GM19043 (cell line): ENCODE results near the gene PIGO.

Experiments used
- ATAC-seq: cut with Tn5 transposase; IDR thresholded peaks from one replicate; pipeline ENCODE4 v1.9.1; 2021; ENCODE audit warnings: low read depth; ENCODE audit not compliant: unreplicated experiment

PIGO gene

DNA sequence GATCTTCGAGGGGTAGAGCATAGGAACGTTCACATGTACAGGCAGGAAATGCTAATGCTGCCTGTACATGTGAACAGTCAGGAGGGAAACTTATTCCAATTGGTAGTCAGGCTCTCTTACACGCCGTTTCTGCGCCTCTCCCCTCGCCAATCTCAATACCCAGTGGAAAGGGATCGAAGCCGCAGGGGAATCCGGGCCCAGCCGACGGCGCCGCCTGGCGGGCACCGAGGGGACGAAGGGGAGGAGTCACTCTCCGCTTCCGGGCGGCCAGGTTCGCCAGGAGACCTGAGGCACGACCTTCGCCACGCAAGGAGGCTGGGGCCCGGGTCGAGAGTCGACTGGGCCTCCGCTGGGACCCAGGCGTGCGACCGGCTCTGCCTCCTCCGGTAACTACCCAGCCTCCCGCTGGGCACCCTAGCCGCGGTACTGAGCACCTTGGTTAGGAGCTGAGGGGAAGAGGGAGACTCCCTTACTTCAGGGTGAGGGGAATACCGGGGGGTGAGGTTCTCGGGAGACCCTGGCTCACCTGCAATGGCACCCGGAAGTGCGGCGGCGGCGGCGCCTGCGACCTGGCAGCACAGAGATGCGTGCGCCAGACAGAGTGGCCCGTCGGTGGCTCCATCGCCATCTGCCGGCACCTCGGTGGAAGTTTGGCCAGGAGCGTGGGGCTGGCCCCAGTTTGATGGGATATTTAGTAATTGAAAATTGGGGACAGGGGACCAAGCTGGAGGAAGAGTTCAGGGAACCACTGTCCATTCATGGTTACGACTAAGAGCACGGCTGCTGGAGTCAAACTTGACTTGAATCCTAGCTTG lies at the start of gene PIGO:
TSS of gene PIGO (minus strand) at position 557 of the 815 bp plus-strand sequence. CDS start 1,026 bp downstream, outside the sequence.
- peak; percentile 84 for ATAC-seq

DNA sequence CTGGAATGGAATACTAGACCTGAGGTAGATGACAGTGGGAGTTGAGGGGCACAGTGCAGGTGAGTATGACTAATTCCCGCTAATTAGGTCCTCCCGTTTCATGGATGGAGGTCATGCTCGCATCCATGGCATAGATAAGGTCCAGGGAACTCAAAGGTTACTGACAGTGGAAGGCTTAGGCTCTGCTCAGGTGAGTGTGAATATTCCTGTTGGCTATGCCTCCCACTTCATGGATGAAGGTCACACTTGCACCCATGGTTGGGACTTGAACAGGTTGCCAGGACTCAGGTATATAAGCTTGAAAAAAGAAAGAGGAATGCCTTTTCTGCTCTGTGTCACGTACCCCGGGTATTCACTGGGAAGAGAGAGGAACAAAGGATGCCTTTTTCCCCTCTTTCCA lies 45.6 kb upstream of the PIGO start:
- ATAC-seq: no peak

DNA sequence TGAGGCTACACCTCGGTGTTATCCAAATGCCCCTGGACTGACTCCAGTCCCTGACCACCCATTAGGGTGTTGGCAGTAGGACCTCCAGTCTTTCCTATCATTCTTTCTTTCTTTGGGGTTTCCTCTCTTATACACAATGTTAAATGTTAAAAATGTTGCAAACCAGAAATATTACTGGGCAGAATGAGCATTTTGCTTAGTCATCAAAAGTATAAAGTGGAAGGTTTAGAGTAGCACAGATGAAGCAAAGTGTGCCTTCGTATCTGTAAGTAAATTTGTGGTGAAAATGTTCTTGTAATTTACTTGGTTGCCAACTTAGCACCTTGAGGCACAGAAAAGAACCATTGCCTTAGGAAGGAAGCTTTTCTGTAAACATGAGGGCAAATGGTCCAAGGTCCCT lies 43.7 kb upstream of the PIGO start:
- no peak for ATAC-seq

DNA sequence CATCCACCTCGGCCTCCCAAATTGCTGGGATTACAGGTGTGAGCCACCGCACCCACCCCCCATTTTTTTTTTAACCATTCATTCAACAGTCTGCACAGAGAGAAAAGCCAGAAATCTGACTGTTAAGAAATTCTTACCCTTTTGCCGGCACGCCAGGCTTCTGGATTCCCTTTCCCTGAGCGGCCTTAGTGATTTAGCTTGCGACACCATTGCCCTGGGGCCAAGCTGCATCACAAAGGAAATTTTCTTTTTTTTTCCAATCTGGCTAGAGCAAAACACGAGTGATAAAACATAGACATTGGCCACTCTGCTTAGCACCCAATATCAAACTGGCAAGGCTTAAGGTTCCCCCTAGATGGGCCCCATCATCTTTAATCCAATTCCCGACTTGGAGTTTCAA lies 40.5 kb upstream of the PIGO start:
- ATAC-seq: no peak

DNA sequence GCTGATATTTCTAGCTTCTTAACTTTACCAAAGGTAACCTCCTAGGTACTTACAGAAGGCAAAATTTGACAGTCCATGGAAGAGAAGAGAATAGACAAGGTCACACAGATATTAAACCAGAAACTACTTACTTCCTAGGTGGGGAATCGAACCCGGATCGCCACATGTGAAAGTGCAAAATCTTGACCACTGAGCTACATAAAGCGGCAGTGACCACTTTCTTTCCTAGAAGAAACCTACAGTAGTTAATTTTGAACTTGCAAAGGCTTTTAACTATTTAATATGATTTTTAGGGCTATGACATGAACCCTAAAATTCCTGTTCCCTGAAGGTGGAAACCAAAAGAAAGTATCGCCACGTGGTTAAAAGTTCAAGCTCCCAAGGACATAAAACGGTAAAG lies 39.6 kb upstream of the PIGO start:
- ATAC-seq: no peak

DNA sequence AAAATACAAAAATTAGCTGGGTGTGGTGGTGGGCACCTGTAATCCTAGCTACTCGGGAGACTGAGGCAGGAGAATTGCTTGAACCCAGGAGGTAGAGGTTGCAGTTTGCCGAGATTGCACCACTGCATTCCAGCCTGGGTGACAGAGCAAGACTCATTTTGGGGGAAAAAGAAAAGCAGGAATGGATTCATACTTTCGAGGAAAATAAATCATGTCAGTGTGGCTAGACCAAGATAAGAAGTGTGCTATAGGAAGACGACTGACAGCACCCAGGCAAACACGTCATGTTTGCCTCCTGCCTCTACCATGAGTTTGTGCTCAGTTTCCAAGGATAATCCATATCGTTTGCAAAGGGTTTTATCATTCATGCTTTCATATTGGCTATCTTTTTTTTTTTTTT lies 38.5 kb upstream of the PIGO start:
- ATAC-seq: no peak

DNA sequence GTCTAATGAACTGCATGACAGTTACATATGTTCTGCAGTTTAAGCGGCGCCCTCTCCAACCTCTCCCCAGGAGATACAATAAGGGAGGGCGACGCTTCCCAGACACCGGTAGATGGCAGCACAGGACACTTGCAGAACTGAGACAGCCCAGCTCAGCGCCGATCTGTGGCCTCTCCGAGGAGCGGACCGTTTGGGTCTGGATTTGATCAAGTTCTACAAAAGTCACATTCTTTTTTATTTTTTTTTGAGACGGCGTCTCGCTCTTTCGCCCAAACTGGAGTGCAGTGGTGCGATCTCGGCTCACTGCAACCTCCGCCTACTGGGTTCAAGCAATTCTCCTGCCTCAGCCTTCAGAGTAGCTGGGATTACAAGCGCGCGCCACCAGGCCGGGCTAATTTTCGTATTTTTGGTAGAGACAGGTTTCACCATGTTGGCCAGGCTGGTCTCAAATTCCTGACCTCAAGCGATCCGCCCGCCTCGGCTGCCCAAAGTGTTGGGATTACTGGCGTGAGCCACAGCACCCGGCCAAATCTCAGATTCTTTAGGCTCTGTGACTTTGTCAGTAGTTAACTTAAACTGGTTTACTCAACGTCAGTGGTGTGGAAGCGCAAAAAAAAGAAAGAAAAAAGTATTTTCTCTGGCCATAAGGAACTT lies 20.6 kb upstream of the PIGO start:
- peak; percentile 40 for ATAC-seq

DNA sequence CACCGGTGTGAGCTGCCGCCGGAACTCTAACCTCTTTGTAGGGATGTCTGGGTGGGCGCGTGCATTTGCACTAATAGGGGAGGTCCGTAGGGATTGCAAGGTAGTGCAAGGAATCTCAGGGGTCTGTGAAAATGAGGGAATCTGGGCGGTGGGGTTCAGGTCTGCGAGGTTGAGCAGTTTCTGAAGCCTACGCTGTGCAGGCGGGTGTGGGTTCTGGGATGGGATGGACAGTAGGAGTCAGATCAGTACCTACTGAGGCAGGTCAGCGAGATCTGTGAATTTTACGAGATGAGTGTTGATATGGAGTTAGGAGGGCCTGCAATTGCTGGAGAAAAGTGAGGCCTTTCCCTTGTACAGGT lies 20.1 kb upstream of the PIGO start:
- no peak for ATAC-seq

DNA sequence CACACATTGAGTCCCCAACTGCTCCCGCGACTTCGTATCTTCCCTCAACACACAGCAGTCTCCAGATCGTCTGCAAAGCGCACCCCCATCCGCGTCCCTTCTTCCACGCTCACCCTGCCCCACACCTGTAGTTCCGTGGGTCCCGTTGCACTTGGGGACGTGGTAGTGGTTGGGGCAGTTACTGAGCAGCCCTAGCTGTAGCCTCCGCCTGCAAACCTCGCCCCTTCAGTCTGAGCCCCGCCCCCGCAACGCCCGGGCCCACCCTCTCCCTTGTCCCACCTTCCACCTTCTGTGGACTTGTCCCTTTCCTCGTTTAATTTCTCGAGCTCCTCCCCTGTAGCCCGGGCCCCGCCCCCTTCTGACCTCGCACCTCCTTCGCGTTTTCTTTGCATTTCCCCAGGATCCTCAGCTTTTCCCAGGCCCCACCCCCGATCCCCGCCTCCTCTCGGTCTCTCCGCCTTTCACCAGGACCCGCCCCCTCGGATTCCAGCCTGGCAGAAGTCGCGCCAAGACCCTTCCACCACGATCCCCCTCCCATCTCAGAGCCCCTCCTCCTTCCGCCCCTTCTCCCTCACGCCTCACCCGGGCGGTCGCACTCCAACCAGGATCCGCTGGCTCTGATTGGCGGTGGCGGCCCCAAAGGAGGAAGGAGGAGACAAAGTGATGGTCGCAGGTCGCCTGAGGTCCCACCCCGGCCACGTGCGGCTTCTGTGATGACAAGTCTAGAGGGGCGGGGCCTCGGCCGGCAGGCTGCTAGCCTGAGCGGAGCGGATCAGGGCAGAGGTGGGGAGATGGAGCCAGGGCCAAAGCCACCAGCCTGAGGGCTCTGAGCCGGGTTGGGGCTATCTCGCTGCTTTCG lies 19.5 kb upstream of the PIGO start, which contains the start of gene ATOSB:
TSS of gene ATOSB (minus strand) at position 183 of the 859 bp plus-strand sequence. CDS start 7,588 bp downstream, outside the sequence.
- peak; percentile 42 for ATAC-seq

DNA sequence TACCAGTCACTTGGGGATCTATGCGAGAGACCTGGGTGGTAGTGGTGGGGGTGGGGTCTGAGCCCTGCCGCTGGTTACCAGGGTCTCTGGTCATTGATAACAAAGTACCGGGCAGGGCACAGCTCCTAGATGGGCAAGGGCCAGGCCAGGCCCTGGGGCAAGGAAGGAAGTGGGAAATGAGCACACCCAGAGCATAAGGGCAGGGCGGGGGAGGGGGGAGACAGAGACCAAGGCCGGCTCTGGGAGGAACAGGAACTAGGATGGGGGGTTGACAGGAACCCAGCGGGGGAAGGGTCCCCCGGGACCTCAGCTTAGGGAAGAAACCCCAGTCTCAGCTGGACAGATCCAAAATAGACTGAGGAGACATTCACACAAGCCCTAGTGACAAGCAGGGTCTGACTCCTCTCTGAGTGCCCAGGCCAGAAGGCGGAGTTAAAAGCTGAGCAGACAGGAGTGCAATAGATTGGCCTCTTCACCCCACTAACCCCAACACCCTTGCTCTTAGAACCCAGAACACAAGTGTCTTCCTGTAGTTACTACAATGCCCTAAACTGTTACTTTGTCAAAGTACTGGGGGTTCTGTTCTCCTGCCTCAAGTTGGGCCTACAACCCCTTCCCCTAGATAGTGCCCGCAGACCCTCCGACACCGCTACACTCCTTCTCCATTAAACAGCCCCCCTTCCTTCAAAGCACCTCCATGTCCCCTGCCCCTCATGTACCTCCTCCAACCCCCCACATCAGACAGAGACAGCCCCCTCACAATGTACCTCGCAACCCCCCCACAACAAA lies 18.6 kb upstream of the PIGO start:
- no peak for ATAC-seq

DNA sequence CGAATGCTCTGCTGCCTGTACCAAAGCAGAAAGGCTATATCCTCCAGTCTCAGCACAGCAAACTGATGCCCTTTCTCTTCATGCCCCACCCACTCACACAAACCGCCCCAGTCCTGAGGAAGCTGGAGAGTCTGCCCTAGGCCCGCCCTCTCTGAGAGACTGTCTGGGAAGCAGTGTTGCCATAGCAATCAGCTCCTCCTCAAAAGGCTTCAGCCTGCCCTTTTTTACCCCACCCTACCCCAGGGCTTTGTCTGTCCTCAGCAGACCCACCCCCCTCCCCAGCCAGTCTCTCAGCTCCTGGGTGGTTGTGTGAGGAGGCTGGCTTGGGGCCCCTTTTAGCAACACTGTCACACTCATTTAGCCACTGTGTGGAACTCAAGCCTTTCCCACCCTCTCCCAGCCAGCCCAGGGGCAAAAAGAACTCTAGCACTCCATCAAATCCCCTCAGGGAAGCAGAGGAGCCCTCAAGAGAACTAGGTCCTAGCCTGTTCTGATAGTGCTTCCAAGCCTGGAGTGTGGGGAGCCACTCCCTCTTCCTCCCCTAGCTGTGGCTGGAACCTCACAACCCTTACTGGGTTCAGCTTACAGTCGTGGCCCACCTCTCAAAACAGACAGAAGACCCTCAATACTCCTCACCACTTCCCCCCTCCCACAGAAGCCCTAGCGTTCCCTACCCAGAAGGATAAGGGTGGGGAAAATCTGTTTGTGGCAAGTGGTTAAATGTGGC lies 17.9 kb upstream of the PIGO start:
- ATAC-seq: no peak

DNA sequence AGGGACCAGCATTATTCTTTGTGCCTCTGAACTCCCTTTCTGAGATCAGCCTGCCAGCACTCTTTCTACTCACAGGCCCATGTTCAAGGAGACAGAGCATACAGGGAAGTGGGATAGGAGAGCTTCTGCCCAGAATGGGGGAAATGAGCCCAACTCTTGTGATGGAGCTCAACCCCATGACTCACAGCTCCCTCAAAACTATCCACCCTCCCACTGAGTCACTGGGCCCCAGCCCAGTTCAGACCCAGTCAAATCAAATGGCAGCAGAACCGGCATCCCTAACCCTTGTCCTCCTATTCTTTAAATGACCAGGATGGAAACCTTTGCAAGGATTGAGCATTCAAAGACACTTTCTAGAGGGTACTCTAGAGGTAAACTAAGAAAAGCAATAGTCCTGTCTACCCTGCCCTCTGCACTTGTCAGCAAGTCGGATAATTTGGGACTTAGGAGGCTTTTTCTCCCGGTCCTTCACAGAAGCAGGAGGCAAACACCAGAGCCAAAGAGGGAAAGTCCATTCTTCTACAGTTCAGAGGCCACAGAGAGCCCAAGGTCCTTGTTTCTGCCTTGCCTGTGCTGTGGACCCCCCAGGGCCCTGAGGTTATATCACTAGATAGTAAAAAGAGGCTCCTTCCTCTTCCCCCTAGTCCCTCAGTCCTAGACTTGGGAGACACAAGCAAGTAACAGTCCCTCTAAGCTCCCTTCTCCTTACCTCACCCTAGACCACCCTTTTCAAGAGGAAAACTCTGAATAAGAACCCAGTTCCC lies 16.0 kb upstream of the PIGO start:
- ATAC-seq: no peak

DNA sequence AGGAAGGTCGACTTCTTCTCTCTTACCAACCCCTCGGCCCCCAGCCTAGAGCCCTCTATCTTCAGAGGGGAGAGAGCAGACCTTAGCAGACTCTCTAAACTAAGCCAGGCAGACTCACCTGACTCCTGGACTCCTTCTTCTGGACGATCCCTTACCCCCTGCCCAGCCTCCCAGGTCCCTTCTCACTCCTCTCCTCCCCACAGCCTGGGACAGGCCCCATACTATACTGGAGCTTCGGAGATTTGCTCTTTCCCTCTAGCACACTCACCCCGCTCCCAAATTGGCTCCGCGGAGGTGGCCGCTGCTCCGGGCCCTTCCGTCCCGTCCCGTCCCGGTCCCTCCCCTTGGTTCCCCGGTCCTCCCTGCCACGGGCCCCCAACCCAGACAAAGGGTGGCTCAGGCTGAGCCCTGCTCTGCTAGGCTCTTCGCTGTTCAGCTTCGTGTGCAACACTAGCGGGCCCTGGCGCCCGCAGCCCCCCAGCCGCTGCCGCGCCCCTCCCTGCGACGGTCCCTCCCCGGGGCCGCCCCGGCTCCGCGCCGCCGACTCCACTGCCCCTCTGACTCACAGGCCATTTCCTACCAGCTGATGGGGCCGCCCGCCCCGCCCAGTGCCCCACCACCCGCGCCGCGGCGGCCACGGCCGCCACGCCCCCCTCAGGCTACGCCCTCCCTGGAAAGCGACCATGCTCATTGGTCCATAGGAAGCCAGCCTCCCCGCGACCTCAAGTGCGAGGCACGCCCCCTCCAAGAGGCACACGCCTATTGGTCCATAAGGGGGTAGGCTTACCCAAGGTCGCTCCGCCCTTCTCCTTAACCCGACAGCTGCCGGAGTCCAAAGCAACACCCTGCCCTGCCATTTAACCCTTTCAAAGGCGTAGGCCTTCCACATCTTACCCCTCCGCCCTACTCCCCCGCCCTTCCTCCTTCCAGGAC lies 14.9 kb upstream of the PIGO start:
- peak; percentile 65 for ATAC-seq

DNA sequence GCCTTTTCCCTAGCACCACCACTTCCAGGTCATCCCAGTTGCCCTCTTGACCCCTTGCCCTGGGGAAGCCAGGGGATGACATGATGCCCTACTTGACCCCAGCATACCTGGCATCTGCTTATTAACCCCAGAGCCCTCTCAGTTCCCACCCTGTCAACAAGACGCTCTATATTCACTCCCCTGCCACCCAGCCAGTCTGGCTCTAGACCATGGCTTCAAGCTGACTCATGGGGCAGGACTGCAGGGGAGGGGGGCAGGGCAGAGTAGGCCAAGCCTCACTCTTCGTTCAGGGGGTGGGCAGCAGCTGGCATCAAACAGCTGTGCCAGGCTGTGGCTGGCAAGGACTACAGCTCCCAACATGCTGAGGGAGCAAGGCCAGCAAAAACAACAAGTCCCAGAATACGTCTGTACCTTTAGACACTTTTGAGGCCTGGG lies 14.0 kb upstream of the PIGO start:
- no peak for ATAC-seq

DNA sequence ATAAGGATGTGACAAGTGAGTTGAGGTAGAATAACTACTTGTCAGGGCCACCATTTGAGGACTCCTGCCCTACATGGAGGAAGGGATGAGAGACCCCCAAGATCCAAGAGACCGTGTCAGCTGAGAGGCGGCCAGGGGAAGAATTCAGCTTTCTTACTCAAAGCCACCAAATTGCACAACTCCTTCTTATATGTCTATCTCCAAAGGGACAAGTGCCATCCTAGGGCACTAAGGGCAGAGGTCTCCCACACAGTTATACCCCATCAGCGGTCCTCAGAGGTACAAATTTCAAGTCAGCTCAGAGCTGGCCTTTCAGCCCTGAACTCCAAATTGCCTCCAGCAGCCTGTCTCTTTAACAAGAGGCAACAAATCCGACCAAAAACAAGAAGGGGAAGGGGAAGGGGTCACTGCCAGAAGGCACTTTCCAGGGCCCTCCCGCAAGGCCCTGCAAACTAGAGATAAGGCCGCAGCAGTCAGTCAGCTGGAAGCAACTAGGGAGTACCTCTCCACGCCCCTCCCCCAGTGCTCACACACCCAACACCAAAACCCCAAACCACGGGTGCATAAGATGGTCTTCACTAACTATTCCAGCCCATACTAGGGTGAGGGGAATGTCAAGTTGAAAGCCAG lies 12.7 kb upstream of the PIGO start:
- ATAC-seq: no peak

DNA sequence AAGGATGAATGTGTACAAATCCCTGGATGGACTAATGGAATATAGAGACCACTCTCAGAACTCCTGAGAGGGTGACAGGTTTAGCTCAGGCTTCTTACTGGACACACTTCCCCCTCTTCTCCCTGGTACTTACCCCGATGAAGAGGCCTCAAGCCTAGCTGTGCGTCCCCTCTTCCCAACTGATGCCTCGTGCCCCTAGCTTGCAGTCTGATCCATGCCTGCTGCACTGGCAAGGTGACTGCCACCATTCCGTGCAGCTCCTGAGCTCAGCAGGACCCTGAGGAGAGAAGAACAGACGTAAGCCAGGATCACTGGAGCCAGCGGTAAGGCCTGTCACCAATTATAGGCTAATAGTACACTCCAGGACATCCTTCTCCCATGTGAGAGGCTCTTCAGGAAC lies 12.1 kb upstream of the PIGO start:
- ATAC-seq: no peak
